GM12878 (cell line): ENCODE data around the gene METAP1D. TPM values are rescaled to one million over a fixed set of nuclear protein-coding genes. Genes with fewer than 3 reads are reported as not detected.

Experiments
- BCL11A ChIP-seq: IDR thresholded peaks from 2 replicates; pipeline ENCODE4 v1.6.1; 2011; ENCODE audit warnings: low read depth, low read length
- CHD2 ChIP-seq: IDR thresholded peaks from 2 replicates; pipeline ENCODE4 v1.6.1; 2011; ENCODE audit warnings: low read depth, low read length, improper control_type of control experiment, borderline replicate concordance
- EED ChIP-seq: sonication (generic); IDR thresholded peaks from 2 replicates; pipeline ENCODE4 v1.6.1; 2016; ENCODE audit warnings: antibody characterized with exemption, low read depth
- IKZF1 ChIP-seq: fragments of 450-650 bp; conservative IDR thresholded peaks from 2 replicates; pipeline ENCODE4 v1.6.1; 2017; ENCODE audit warnings: antibody characterized with exemption, mild to moderate bottlenecking
- JUNB ChIP-seq: IDR thresholded peaks from 2 replicates; pipeline ENCODE4 v1.6.1; 2016; ENCODE audit warnings: antibody characterized with exemption, mild to moderate bottlenecking
- MXI1 ChIP-seq: fragments of 150-350 bp; IDR thresholded peaks from 2 replicates; pipeline ENCODE4 v1.6.1; 2011; ENCODE audit warnings: low read depth, mild to moderate bottlenecking, inconsistent platforms, low read length, improper control_type of control experiment
- MYC ChIP-seq: IDR thresholded peaks from 2 replicates; pipeline ENCODE4 v1.6.1; 2011; ENCODE audit warnings: mild to moderate bottlenecking, low read length, moderate library complexity, inconsistent platforms; ENCODE audit not compliant: insufficient read depth, insufficient replicate concordance, insufficient read length, severe bottlenecking
- NBN ChIP-seq: fragments of 450-650 bp; IDR thresholded peaks from 2 replicates; pipeline ENCODE4 v1.6.1; 2016
- PBX3 ChIP-seq: IDR thresholded peaks from 2 replicates; pipeline ENCODE4 v1.6.1; 2011; ENCODE audit warnings: mild to moderate bottlenecking, low read depth, low read length, moderate library complexity; ENCODE audit not compliant: insufficient replicate concordance
- POLR2AphosphoS2 ChIP-seq: IDR thresholded peaks from 2 replicates; pipeline ENCODE4 v1.6.1; 2011; ENCODE audit warnings: low read depth, mild to moderate bottlenecking, low read length, improper control_type of control experiment, moderate library complexity
- RAD21 ChIP-seq: IDR thresholded peaks from 2 replicates; pipeline ENCODE4 v1.6.1; 2011; ENCODE audit warnings: mild to moderate bottlenecking, low read depth, low read length, moderate library complexity; ENCODE audit not compliant: insufficient read depth
- RBBP5 ChIP-seq: fragments of 200-600 bp; sonication (generic); conservative IDR thresholded peaks from 2 replicates; pipeline ENCODE4 v1.6.1; 2016
- RELB ChIP-seq: fragments of 450-650 bp; IDR thresholded peaks from 2 replicates; pipeline ENCODE4 v1.6.1; 2017; ENCODE audit warnings: low read depth, mild to moderate bottlenecking, moderate library complexity
- SIN3A ChIP-seq: IDR thresholded peaks from 2 replicates; pipeline ENCODE4 v1.6.1; 2012; ENCODE audit warnings: low read depth, low read length, improper control_type of control experiment
- SMC3 ChIP-seq: IDR thresholded peaks from 2 replicates; pipeline ENCODE4 v1.6.1; 2011; ENCODE audit warnings: low read length, improper control_type of control experiment, borderline replicate concordance
- SP1 ChIP-seq: IDR thresholded peaks from one replicate; pipeline ENCODE4 v1.6.1; 2011; ENCODE audit warnings: low read depth, low read length
- STAT1 ChIP-seq: fragments of 450-650 bp; conservative IDR thresholded peaks from 2 replicates; pipeline ENCODE4 v1.6.1; 2014; ENCODE audit warnings: antibody characterized with exemption, mild to moderate bottlenecking
- TCF3 ChIP-seq: IDR thresholded peaks from 2 replicates; pipeline ENCODE4 v1.6.1; 2012; ENCODE audit warnings: low read depth, mild to moderate bottlenecking, low read length, borderline replicate concordance; ENCODE audit not compliant: insufficient read depth
- USF1 ChIP-seq: IDR thresholded peaks from 2 replicates; pipeline ENCODE4 v1.6.1; 2011; ENCODE audit warnings: borderline replicate concordance, low read depth, mild to moderate bottlenecking, moderate library complexity, mixed read lengths, low read length; ENCODE audit not compliant: insufficient read depth; ENCODE audit errors: extremely low read length
- ZNF622 ChIP-seq: fragments of 450-650 bp; IDR thresholded peaks from 2 replicates; pipeline ENCODE4 v1.6.1; 2017; ENCODE audit warnings: mild to moderate bottlenecking, inconsistent platforms
- polyA plus RNA-seq, 11 experiments: library from polyadenylated mRNA; depleted of rRNA in 4 of 11; unstranded in 6 of 11; stranded (reverse) in 5 of 11; fragments of >200 nt; fragmentation: Nextera tagmentation in 4 of 11; fragmentation: Illumina TruSeq in 1 of 11; extraction: Ambion mirVana in 4 of 11; extraction: Trizol in 1 of 11; gene quantifications; 1 replicate in 1 of 11; 2 replicates in 10 of 11; pipeline versions ENCODE4 v1.2.1 to v1.2.3, GENCODE V29; 2011 to 2016; ENCODE audit warnings: inconsistent platforms in 2 of 11, missing spikeins in 2 of 11, low read depth in 1 of 11
- total RNA-seq, 4 experiments: library from RNA; depleted of rRNA in 3 of 4; stranded (reverse); fragments of >200 nt in 3 of 4; fragmentation: Illumina TruSeq in 1 of 4; extraction: Trizol in 1 of 4; gene quantifications; 2 replicates each; pipeline versions ENCODE4 v1.2.1 to v1.2.3, GENCODE V29; 2013 to 2021
- TF ChIP-seq, protein P1 (sequence below): fragments of 450-650 bp; IDR thresholded peaks from 2 replicates; pipeline ENCODE4 v1.6.1; 2017; ENCODE audit warnings: borderline replicate concordance
- TF ChIP-seq, protein P2 (sequence below): fragments of 450-650 bp; IDR thresholded peaks from 2 replicates; pipeline ENCODE4 v1.6.1; 2018; ENCODE audit warnings: borderline replicate concordance, mild to moderate bottlenecking; ENCODE audit not compliant: partially characterized antibody

The METAP1D gene
- total and polyA plus RNA-seq, 10 of the 15 experiments (the other 5 are each of a cell fraction or from before 2014, with no cell fraction given) = 4.5 to 12.1 (median 7.8) TPM

DNA sequence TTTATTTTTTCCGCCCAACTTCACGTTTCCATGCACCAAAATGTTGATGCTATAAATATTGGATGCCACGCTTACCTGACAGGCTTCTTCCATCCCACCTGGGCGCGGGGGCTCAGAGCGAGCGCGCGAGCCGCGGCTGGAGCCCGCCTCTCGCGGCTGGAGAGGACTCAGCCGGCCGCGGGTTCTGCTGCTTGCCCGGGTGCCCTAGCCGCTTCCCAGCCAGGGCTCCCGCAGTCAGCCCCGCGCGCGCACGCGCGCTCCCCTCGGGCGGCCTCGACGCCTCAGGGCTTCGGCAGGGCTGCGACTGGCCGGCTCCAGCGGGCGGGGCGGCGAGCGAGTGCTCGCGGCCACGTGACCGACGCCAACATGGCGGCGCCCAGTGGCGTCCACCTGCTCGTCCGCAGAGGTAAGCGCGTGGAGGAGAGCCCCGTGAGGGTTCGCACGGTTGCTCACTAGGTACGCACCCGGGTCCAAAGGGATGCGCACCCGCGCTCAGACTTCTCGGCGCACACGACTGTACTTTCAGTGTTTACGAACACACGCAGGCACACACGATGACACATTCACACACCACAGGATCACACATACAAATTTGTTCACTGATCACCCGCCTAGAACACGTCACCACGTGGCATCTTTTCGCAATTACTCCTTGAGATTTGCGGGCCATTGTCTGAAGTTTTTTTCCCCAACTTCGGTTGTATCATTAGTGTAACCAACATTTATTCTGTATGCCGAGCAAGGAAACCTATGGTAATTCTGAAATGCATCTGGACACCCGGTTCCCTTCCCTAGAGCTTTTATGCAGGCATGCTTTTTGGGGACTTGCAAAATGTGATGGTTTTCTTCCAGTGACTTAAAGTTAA lies at the start of gene METAP1D (continued):
- TF ChIP-seq BCL11A = 0 out of 2 replicates have a peak, but pooled peaks have one; percentile 22
- TF ChIP-seq MYC = peak; percentile 100
- TF ChIP-seq, protein P1, sequence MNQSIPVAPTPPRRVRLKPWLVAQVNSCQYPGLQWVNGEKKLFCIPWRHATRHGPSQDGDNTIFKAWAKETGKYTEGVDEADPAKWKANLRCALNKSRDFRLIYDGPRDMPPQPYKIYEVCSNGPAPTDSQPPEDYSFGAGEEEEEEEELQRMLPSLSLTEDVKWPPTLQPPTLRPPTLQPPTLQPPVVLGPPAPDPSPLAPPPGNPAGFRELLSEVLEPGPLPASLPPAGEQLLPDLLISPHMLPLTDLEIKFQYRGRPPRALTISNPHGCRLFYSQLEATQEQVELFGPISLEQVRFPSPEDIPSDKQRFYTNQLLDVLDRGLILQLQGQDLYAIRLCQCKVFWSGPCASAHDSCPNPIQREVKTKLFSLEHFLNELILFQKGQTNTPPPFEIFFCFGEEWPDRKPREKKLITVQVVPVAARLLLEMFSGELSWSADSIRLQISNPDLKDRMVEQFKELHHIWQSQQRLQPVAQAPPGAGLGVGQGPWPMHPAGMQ = no peak
- TF ChIP-seq TCF3 = peak; percentile 76
- TF ChIP-seq NBN = peak; percentile 56; the same call in 1 of the 2 replicates
- TF ChIP-seq RBBP5 = 0 out of 2 replicates have a peak, but pooled peaks have one; percentile 41
- TF ChIP-seq PBX3 = no peak
- TF ChIP-seq SMC3 = no peak
- TF ChIP-seq SIN3A = peak; percentile 98
- peak; percentile 83 for TF ChIP-seq IKZF1
- TF ChIP-seq POLR2AphosphoS2 = peak; percentile 41; the same call in 1 of the 2 replicates
- TF ChIP-seq RELB = peak; percentile 85
- TF ChIP-seq JUNB = no peak
- no peak for TF ChIP-seq RAD21
- no peak for TF ChIP-seq EED
- TF ChIP-seq ZNF622 = no peak
- peak; percentile 98 for TF ChIP-seq USF1
- no peak for TF ChIP-seq SP1
- TF ChIP-seq MXI1 = peak; percentile 100
- TF ChIP-seq, protein P2, sequence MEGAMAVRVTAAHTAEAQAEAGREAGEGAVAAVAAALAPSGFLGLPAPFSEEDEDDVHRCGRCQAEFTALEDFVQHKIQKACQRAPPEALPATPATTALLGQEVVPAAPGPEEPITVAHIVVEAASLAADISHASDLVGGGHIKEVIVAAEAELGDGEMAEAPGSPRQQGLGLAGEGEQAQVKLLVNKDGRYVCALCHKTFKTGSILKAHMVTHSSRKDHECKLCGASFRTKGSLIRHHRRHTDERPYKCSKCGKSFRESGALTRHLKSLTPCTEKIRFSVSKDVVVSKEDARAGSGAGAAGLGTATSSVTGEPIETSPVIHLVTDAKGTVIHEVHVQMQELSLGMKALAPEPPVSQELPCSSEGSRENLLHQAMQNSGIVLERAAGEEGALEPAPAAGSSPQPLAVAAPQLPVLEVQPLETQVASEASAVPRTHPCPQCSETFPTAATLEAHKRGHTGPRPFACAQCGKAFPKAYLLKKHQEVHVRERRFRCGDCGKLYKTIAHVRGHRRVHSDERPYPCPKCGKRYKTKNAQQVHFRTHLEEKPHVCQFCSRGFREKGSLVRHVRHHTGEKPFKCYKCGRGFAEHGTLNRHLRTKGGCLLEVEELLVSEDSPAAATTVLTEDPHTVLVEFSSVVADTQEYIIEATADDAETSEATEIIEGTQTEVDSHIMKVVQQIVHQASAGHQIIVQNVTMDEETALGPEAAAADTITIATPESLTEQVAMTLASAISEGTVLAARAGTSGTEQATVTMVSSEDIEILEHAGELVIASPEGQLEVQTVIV = no peak
- TF ChIP-seq STAT1 = peak; percentile 35; the same call in 1 of the 2 replicates
- no peak for TF ChIP-seq CHD2
